Right atrium auricular region (tissue), 2 donors: ENCODE measurements around the gene CTDSPL. TPM values are rescaled to one million over a fixed set of nuclear protein-coding genes. Genes with fewer than 3 reads are reported as not detected.

Experiments
- DNase-seq: peaks from one replicate; pipeline ENCODE4 v3.0.0-alpha.2; 2019; ENCODE audit warnings: low spot score
- H3K27ac ChIP-seq, 2 donors: fragments of 200-600 bp; sonication (generic); 1 replicate in 1 of 2; 2 replicates in 1 of 2; pipeline ENCODE4 v1.5.1; 2016 to 2019
- H3K27me3 ChIP-seq, 2 donors: fragments of 200-600 bp; sonication (generic); one replicate each; pipeline versions ENCODE4 v1.5.1 to v1.6.0; 2017 to 2019
- H3K36me3 ChIP-seq: fragments of 200-600 bp; sonication (generic); one replicate; pipeline ENCODE4 v1.5.1; 2016
- H3K4me1 ChIP-seq, 2 donors: fragments of 200-600 bp; sonication (generic); one replicate each; pipeline versions ENCODE4 v1.5.1 to v1.6.0; 2017 to 2019
- H3K4me3 ChIP-seq, 2 donors: fragments of 200-600 bp; sonication (generic); 1 replicate in 1 of 2; 2 replicates in 1 of 2; pipeline ENCODE4 v1.5.1; 2017 to 2019; ENCODE audit warnings: mild to moderate bottlenecking in 1 of 2, moderate library complexity in 1 of 2
- H3K9me3 ChIP-seq, 2 donors: fragments of 200-600 bp; sonication (generic); one replicate each; pipeline ENCODE4 v1.5.1; 2019
- CTCF ChIP-seq, 2 donors: fragments of 200-600 bp; sonication (generic); IDR thresholded peaks; one replicate each; pipeline ENCODE4 v1.5.1; 2019; ENCODE audit warnings: antibody characterized with exemption in 2 of 2
- total RNA-seq, 2 donors: library from RNA; depleted of rRNA; stranded (reverse); fragments of >200 nt; gene quantifications; one replicate each; pipeline ENCODE4 v1.1.0, GENCODE V29; 2016

Gene CTDSPL
- total RNA-seq, 2 donors from 2014 or later, result 35.1 to 58.4 TPM

GRCh38 chr3:37941608-37942508 lies 80.2 kb downstream of the CTDSPL start:
- Histone ChIP-seq H3K4me1 (peaks cover 0 to 82% of the 10 kb centered on the region in 2 donors), H3K27me3 (no peaks in the 10 kb centered on the region), H3K27ac (no peak overlapping the region), H3K4me3 (no peak overlapping the region), H3K9me3 (no peaks in the 10 kb centered on the region), H3K36me3 (no peaks in the 10 kb centered on the region)
- no peak for DNase-seq
- no peak for TF ChIP-seq CTCF (IDR thresholded peaks at IDR 0.05)

- Histone ChIP-seq H3K36me3 (no peaks in the 10 kb centered on the region), H3K4me3 (no peak overlapping the region), H3K27me3 (no peaks in the 10 kb centered on the region), H3K4me1 (peaks cover 0 to 79% of the 10 kb centered on the region in 2 donors), H3K9me3 (no peaks in the 10 kb centered on the region), H3K27ac (no peak overlapping the region)
- DNase-seq, result no peak
- TF ChIP-seq CTCF (IDR thresholded peaks at IDR 0.05), result no peak
Measured at GRCh38 chr3:37942646-37943045, 81.0 kb downstream of the CTDSPL start.

GRCh38 chr3:37943126-37943525 lies 81.4 kb downstream of the CTDSPL start:
- H3K4me3 ChIP-seq, result no peak overlapping the region
- no peaks in the 10 kb centered on the region for H3K9me3 ChIP-seq
- TF ChIP-seq CTCF (IDR thresholded peaks at IDR 0.05), result no peak
- no peak overlapping the region for H3K27ac ChIP-seq
- peaks cover 0 to 74% of the 10 kb centered on the region in 2 donors for H3K4me1 ChIP-seq
- H3K27me3 ChIP-seq, result no peaks in the 10 kb centered on the region
- no peaks in the 10 kb centered on the region for H3K36me3 ChIP-seq
- no peak for DNase-seq

GRCh38 chr3:37943631-37944314 lies 82.1 kb downstream of the CTDSPL start:
- Histone ChIP-seq H3K27ac (peak overlapping the region in 1 of 2 donors; percentile 65), H3K4me3 (no peak overlapping the region), H3K4me1 (peaks cover 0 to 70% of the 10 kb centered on the region in 2 donors), H3K9me3 (no peaks in the 10 kb centered on the region), H3K27me3 (no peaks in the 10 kb centered on the region), H3K36me3 (no peaks in the 10 kb centered on the region)
- no peak for TF ChIP-seq CTCF (IDR thresholded peaks at IDR 0.05)
- DNase-seq, result no peak

GRCh38 chr3:37944391-37944842 lies 82.7 kb downstream of the CTDSPL start:
- Histone ChIP-seq H3K36me3 (no peaks in the 10 kb centered on the region), H3K27ac (peak overlapping the region; percentile 51 to 65), H3K4me1 (peaks cover 0 to 73% of the 10 kb centered on the region in 2 donors), H3K4me3 (no peak overlapping the region), H3K9me3 (no peaks in the 10 kb centered on the region), H3K27me3 (no peaks in the 10 kb centered on the region)
- DNase-seq, result no peak
- no peak for TF ChIP-seq CTCF (IDR thresholded peaks at IDR 0.05)
